ENCODE measurements around the gene COL19A1.

The COL19A1 gene

GRCh38 chr6:69866351-69866769 is at the start of gene COL19A1:
TSS of gene COL19A1 (plus strand) at chr6:69866556. CDS start at chr6:69879568, 13,012 bp downstream.
- H3K4me3 ChIP-seq (ENCODE audit: low read depth, low read length), result peak within 1 kb of the TSS; percentile 53
- in situ Hi-C loops (cut with HindIII; ENCODE audit: low sequenced_read_pairs), result no loop called here
- DNase-seq (ENCODE audit: low read depth, low spot score), result no peak
- no peak for TF ChIP-seq CTCF (IDR thresholded peaks at IDR 0.05; ENCODE audit: low read depth, low read length)

DNA sequence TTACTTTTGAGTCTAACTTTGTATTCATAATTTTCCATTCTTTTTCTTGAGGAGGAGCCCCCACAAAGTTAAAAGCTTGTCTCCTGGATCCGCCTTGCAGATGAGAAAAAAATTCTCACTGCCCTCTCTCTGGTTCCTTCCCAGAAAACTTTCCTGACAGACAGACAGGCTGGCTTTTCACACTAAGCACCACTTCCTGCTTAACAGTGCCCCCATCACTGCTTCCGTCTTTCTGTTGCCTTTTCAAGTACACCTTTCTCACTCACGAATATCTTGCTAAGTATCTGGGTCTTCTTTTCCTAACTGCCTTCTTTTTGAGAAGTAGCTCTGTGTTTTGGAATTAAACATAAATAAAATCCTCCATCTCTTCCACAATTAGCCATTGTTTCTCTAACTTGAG is 49.8 kb upstream of the COL19A1 start:
- in situ Hi-C loops (cut with HindIII; ENCODE audit: low sequenced_read_pairs), result no loop called here
- DNase-seq (ENCODE audit: low read depth, low spot score), result no peak
- no peak for TF ChIP-seq CTCF (IDR thresholded peaks at IDR 0.05; ENCODE audit: low read depth, low read length)
- H3K4me3 ChIP-seq (ENCODE audit: low read depth, low read length), result no peak overlapping the region

GRCh38 chr6:69817358-69817757 is 49.0 kb upstream of the COL19A1 start:
- in situ Hi-C loops (cut with HindIII; ENCODE audit: low sequenced_read_pairs), result no loop called here
- no peak for DNase-seq (ENCODE audit: low read depth, low spot score)

DNA sequence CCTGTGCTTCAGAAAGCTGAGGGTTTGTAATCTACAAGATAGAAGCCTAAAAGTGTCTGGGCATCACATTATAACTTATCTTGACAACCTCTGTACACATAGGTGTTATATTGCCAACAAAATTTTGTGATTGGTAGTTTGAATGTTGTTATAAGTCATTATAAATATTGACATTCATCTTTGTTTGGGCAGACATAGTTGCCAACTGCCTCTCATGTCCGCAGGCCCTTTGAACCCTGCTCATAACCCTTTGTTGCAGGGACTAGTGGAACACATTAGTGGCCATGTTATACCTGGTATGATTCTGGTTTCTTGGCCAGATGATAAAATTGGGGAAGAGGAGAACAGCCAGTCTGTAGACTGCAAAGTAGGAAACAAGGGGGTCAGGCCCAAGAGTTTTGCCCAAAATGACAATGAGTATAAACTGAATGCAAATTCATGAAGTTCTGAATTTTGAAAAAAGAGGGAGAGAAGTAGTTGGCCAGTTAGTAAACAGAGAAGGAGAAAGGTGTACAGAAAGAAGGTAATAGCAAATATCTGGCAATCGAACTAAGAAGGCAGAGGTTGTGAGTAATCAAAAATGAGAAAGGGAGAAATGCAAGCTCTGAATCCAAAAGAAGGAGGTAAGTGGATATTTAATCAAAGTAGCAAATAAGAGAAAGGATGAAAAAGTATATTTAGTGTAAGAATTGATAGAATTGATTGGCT is 48.0 kb upstream of the COL19A1 start:
- TF ChIP-seq CTCF (IDR thresholded peaks at IDR 0.05; ENCODE audit: low read depth, low read length), result no peak
- in situ Hi-C loops (cut with HindIII; ENCODE audit: low sequenced_read_pairs), result no loop called here
- no peak for DNase-seq (ENCODE audit: low read depth, low spot score)
- H3K4me3 ChIP-seq (ENCODE audit: low read depth, low read length), result no peak overlapping the region

More at GRCh38 chr6:69817358-69817757, 49.0 kb upstream of the COL19A1 start:
- no peak overlapping the region for H3K4me3 ChIP-seq (ENCODE audit: low read depth, low read length)
- TF ChIP-seq CTCF (IDR thresholded peaks at IDR 0.05; ENCODE audit: low read depth, low read length), result no peak

GRCh38 chr6:69819138-69819537 is 47.2 kb upstream of the COL19A1 start:
- H3K4me3 ChIP-seq (ENCODE audit: low read depth, low read length), result no peak overlapping the region
- in situ Hi-C loops (cut with HindIII; ENCODE audit: low sequenced_read_pairs), result no loop called here
- no peak for DNase-seq (ENCODE audit: low read depth, low spot score)
- no peak for TF ChIP-seq CTCF (IDR thresholded peaks at IDR 0.05; ENCODE audit: low read depth, low read length)

DNA sequence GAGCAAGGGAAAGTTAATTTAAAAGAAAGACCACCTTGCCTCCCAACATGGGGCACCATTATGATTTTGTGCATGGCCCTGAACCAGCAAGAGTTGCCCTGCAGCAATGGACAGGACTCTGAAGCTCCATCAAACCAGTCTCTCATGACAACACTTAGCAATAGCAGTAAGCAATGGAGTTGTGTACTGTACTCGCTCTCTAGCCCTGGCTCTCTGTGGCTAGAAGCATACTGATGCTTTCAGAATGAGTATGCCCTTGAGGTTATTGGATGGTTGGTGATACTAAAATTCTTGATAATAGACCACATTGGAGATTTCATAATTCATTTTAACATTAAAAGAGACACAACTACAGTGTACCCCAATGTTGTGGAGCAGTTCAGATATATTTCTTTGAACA is 46.3 kb upstream of the COL19A1 start:
- TF ChIP-seq CTCF (IDR thresholded peaks at IDR 0.05; ENCODE audit: low read depth, low read length), result no peak
- no peak for DNase-seq (ENCODE audit: low read depth, low spot score)
- in situ Hi-C loops (cut with HindIII; ENCODE audit: low sequenced_read_pairs), result no loop called here
- no peak overlapping the region for H3K4me3 ChIP-seq (ENCODE audit: low read depth, low read length)
